Measurements from ENCODE around the gene DNAJB11.

Gene DNAJB11

DNA sequence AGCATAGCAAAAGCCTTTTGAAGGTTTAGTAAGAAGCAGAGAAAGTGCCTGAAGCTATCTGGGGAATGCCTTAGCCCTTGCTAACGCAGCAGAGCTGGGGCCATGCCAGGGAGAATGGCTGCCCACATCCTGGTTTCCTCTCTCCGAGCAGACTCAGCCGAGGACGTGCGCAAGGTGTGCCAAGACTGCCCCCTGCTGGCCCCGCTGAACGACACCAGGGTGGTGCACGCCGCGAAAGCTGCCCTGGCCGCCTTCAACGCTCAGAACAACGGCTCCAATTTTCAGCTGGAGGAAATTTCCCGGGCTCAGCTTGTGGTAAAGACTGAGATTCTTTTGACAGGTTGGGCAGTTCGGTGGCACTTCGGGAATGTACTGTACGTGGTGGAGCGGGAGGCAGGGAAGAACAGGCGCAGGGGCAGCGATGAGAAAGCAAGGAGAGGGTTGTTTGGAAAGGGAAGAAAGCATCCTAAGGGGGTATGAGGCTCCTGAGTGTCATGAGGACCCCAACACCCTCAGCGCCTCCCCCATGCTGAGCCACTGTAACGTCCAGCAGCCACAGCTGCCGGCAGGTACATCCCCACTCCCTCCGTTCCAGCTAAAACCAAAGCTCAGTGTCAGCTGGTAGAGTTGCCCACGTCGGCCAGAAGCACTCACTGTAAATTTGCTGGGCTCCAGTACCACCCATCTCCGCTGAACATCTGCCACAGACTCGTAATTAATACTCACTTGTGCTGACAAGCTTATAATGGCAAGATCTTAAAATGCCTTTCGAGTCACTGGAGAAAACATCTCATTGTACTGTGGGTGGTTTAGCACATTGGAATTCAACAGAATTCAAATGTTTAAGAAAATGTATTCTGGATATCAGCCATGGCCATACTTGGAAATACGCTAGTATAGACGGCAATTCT lies 46.8 kb downstream of the DNAJB11 start:
- Histone ChIP-seq H3K4me3 (ENCODE audit: low read depth in 1 of 2, low read length in 2 of 2) (peak overlapping the region in 1 of 2 experiments; percentile 16; a peak in 1 of 4 replicates), H3K79me2 (ENCODE audit: insufficient read depth, low read length) (no peaks in the 10 kb centered on the region), H3K9ac (ENCODE audit: low read depth, low read length) (peak overlapping the region; percentile 16; the same call in 1 of the 2 replicates), H3K36me3 (ENCODE audit: insufficient read depth, low read length) (no peaks in the 10 kb centered on the region), H3K27ac (ENCODE audit: low read length) (peak overlapping the region; percentile 17; the same call in 1 of the 2 replicates), H3K27me3 (ENCODE audit: insufficient read depth, low read length, poor library complexity) (peaks cover 29% of the 10 kb centered on the region), H3K4me2 (ENCODE audit: insufficient read depth, low read length) (peak overlapping the region; percentile 54), H3K9me3 (ENCODE audit: insufficient read depth, low read length, severe bottlenecking) (no peaks in the 10 kb centered on the region), H3K4me1 (ENCODE audit: insufficient read depth, low read length) (peaks cover 25% of the 10 kb centered on the region), H4K20me1 (ENCODE audit: insufficient read depth, low read length) (no peaks in the 10 kb centered on the region), H2AFZ (ENCODE audit: low read depth, low read length) (peak overlapping the region; percentile 74)
- ATAC-seq (ENCODE audit: insufficient read depth, low read depth): peak; percentile 99
- DNase-seq: peak; percentile 87
- TF ChIP-seq EZH2 (IDR thresholded peaks at IDR 0.05; ENCODE audit: borderline replicate concordance, low read depth, low read length, severe bottlenecking): peak; percentile 48
- TF ChIP-seq, protein P1, sequence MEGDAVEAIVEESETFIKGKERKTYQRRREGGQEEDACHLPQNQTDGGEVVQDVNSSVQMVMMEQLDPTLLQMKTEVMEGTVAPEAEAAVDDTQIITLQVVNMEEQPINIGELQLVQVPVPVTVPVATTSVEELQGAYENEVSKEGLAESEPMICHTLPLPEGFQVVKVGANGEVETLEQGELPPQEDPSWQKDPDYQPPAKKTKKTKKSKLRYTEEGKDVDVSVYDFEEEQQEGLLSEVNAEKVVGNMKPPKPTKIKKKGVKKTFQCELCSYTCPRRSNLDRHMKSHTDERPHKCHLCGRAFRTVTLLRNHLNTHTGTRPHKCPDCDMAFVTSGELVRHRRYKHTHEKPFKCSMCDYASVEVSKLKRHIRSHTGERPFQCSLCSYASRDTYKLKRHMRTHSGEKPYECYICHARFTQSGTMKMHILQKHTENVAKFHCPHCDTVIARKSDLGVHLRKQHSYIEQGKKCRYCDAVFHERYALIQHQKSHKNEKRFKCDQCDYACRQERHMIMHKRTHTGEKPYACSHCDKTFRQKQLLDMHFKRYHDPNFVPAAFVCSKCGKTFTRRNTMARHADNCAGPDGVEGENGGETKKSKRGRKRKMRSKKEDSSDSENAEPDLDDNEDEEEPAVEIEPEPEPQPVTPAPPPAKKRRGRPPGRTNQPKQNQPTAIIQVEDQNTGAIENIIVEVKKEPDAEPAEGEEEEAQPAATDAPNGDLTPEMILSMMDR (IDR thresholded peaks at IDR 0.05; ENCODE audit: borderline replicate concordance, extremely low read depth, low read length, poor library complexity, severe bottlenecking): peak; percentile 97

DNA sequence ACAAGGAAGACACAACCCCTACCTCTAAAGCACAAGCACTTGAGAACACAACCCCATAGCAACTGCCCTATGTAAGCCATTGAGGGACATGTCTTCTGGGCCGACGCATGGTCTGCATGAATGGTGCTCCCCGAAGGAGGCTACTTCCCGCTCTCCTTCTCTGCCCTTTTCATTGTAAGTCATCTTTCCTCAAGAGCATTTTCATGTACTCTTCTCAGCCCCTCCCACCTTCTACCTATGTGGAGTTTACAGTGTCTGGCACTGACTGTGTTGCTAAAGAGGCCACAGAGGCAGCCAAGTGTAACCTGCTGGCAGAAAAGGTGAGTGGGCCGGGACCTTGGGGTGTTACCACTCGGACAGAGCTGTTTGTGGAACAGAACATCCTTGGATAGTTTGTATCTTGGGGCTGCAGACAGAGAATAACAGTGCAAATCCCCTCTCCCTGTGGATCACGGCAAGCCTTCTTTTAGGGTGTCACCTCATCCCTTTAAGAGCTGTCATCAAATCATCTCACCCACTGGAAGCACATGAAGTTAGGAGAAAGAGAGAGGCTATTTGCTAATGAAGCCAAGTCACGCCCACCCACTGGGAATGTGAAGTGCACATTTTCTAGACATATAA lies 47.9 kb downstream of the DNAJB11 start:
- H3K4me1 ChIP-seq (ENCODE audit: insufficient read depth, low read length): peaks cover 25% of the 10 kb centered on the region
- H3K4me2 ChIP-seq (ENCODE audit: insufficient read depth, low read length): no peak overlapping the region
- no peak overlapping the region for H3K4me3 ChIP-seq (ENCODE audit: low read depth in 1 of 2, low read length in 2 of 2)
- H2AFZ ChIP-seq (ENCODE audit: low read depth, low read length): no peak overlapping the region
- no peak overlapping the region for H3K27ac ChIP-seq (ENCODE audit: low read length)
- no peak for TF ChIP-seq EZH2 (IDR thresholded peaks at IDR 0.05; ENCODE audit: borderline replicate concordance, low read depth, low read length, severe bottlenecking)
- TF ChIP-seq, protein P1 (IDR thresholded peaks at IDR 0.05; ENCODE audit: borderline replicate concordance, extremely low read depth, low read length, poor library complexity, severe bottlenecking): no peak
- H3K36me3 ChIP-seq (ENCODE audit: insufficient read depth, low read length): no peaks in the 10 kb centered on the region
- ATAC-seq (ENCODE audit: insufficient read depth, low read depth) (no peak), DNase-seq (no peak)
- no peaks in the 10 kb centered on the region for H3K79me2 ChIP-seq (ENCODE audit: insufficient read depth, low read length)
- peaks cover 25% of the 10 kb centered on the region for H3K27me3 ChIP-seq (ENCODE audit: insufficient read depth, low read length, poor library complexity)
- H3K9me3 ChIP-seq (ENCODE audit: insufficient read depth, low read length, severe bottlenecking): no peaks in the 10 kb centered on the region
- no peaks in the 10 kb centered on the region for H4K20me1 ChIP-seq (ENCODE audit: insufficient read depth, low read length)
- no peak overlapping the region for H3K9ac ChIP-seq (ENCODE audit: low read depth, low read length)

GRCh38 chr3:186619787-186620212 lies 49.3 kb downstream of the DNAJB11 start:
- ATAC-seq (ENCODE audit: insufficient read depth, low read depth) (no peak), DNase-seq (no peak)
- no peak overlapping the region for H3K9ac ChIP-seq (ENCODE audit: low read depth, low read length)
- no peak overlapping the region for H3K4me2 ChIP-seq (ENCODE audit: insufficient read depth, low read length)
- H3K27me3 ChIP-seq (ENCODE audit: insufficient read depth, low read length, poor library complexity): peaks cover 13% of the 10 kb centered on the region
- H3K9me3 ChIP-seq (ENCODE audit: insufficient read depth, low read length, severe bottlenecking): no peaks in the 10 kb centered on the region
- no peak for TF ChIP-seq EZH2 (IDR thresholded peaks at IDR 0.05; ENCODE audit: borderline replicate concordance, low read depth, low read length, severe bottlenecking)
- TF ChIP-seq, protein P1 (IDR thresholded peaks at IDR 0.05; ENCODE audit: borderline replicate concordance, extremely low read depth, low read length, poor library complexity, severe bottlenecking): no peak
- no peaks in the 10 kb centered on the region for H3K36me3 ChIP-seq (ENCODE audit: insufficient read depth, low read length)
- no peak overlapping the region for H3K27ac ChIP-seq (ENCODE audit: low read length)
- no peak overlapping the region for H2AFZ ChIP-seq (ENCODE audit: low read depth, low read length)
- no peaks in the 10 kb centered on the region for H4K20me1 ChIP-seq (ENCODE audit: insufficient read depth, low read length)
- peaks cover 17% of the 10 kb centered on the region for H3K4me1 ChIP-seq (ENCODE audit: insufficient read depth, low read length)
- H3K4me3 ChIP-seq (ENCODE audit: low read depth in 1 of 2, low read length in 2 of 2): no peak overlapping the region
- H3K79me2 ChIP-seq (ENCODE audit: insufficient read depth, low read length): no peaks in the 10 kb centered on the region
